ENCODE measurements around the gene NCEH1.

GRCh38 chr3:172680684-172681083 is 30.2 kb downstream of the NCEH1 start:
- TF ChIP-seq CTCF (IDR thresholded peaks at IDR 0.05 in 2 of 3, conservative IDR thresholded peaks at IDR 0.05 in 1 of 3; ENCODE audit: borderline replicate concordance in 1 of 3, insufficient read depth in 1 of 3, low read depth in 2 of 3, low read length in 2 of 3): no peak
- no peak for TF ChIP-seq ZNF274 (IDR thresholded peaks at IDR 0.05; ENCODE audit: low read depth, low read length)
- TF ChIP-seq EZH2phosphoT487 (IDR thresholded peaks at IDR 0.05; ENCODE audit: borderline replicate concordance): no peak

Measured in HCT116 (cell line).